Stomach (tissue), 9 donors: ENCODE results near the gene CARD16. TPM values are rescaled to one million over a fixed set of nuclear protein-coding genes. Genes with fewer than 3 reads are reported as not detected.
A peak's percentile ranks its signal among the peaks of the same experiment; 100 is the strongest.
"Not testable (repeated sequence)": the region's sequence is repeated elsewhere in the genome, so short reads cannot be mapped to it uniquely, and the experiment has no call there.

Experiments used
- DNase-seq, 2 donors: peaks; one replicate each; pipeline versions ENCODE4 v3.0.0 to v3.0.0-alpha.2; 2013 to 2019
- H3K27ac ChIP-seq, 5 donors: fragments of 200-600 bp in 4 of 5; sonication (generic) in 4 of 5; one replicate each; pipeline ENCODE4 v1.5.1; 2013 to 2019; ENCODE audit warnings: mild to moderate bottlenecking in 1 of 5, moderate library complexity in 1 of 5
- H3K27me3 ChIP-seq, 3 donors: fragments of 200-600 bp; sonication (generic); one replicate each; pipeline ENCODE4 v1.5.1; 2017 to 2019; ENCODE audit warnings: mixed run types in 1 of 3
- H3K36me3 ChIP-seq, 4 donors: fragments of 200-600 bp; sonication (generic); 1 replicate in 3 of 4; 2 replicates in 1 of 4; pipeline ENCODE4 v1.5.1; 2016 to 2019
- H3K4me1 ChIP-seq, 4 donors: fragments of 200-600 bp; sonication (generic); one replicate each; pipeline ENCODE4 v1.5.1; 2016 to 2019
- H3K4me3 ChIP-seq, 4 donors: fragments of 200-600 bp; sonication (generic) in 3 of 4; one replicate each; pipeline ENCODE4 v1.5.1; 2016 to 2019; ENCODE audit warnings: mild to moderate bottlenecking in 1 of 4
- H3K9me3 ChIP-seq, 4 donors: fragments of 200-600 bp; sonication (generic); one replicate each; pipeline ENCODE4 v1.5.1; 2016 to 2019
- CTCF ChIP-seq, 7 experiments: fragments of 450-650 bp in 4 of 7; fragments of 200-600 bp in 3 of 7; sonication (generic) in 3 of 7; IDR thresholded peaks; one replicate each; pipeline ENCODE4 v1.5.1; 2016 to 2019; ENCODE audit warnings: antibody characterized with exemption in 7 of 7, control low read depth in 2 of 7, mild to moderate bottlenecking in 1 of 7
- EP300 ChIP-seq: sonication (generic); formaldehyde crosslinking; IDR thresholded peaks from one replicate; pipeline ENCODE4 v1.6.1; 2017; ENCODE audit warnings: antibody characterized with exemption
- POLR2A ChIP-seq, 4 donors: fragments of 450-650 bp; IDR thresholded peaks; one replicate each; pipeline ENCODE4 v1.6.1; 2016; ENCODE audit warnings: antibody characterized with exemption in 4 of 4, control low read depth in 2 of 4, mild to moderate bottlenecking in 1 of 4, moderate library complexity in 1 of 4
- POLR2AphosphoS5 ChIP-seq, 3 donors: sonication (generic); formaldehyde crosslinking; IDR thresholded peaks; one replicate each; pipeline ENCODE4 v1.6.1; 2016; ENCODE audit warnings: antibody characterized with exemption in 3 of 3
- WGBS, 5 donors: extraction: QIAGEN DNeasy Blood & Tissue Kit in 3 of 5; methylation state at CpG; one replicate each; pipeline versions ENCODE4 v1.1.5 to v1.1.7; 2013 to 2018; 5-methylcytosine and 5-hydroxymethylcytosine counted together
- intact Hi-C: fragments of 100-400 bp; cut with DNase I; formaldehyde crosslinking; loops from one replicate; pipeline ENCODE4 v1.15.1; 2023; ENCODE audit warnings: low total_unique reads
- polyA plus RNA-seq, 3 donors: library from polyadenylated mRNA; stranded (reverse); fragments of 200-250 nt; gene quantifications; one replicate each; pipeline ENCODE4 v1.2.3, GENCODE V29; 2013
- total RNA-seq, 5 donors: library from RNA; depleted of rRNA; stranded (reverse); fragments of >200 nt; gene quantifications; one replicate each; pipeline versions ENCODE4 v1.1.0 to v1.2.3, GENCODE V29; 2014 to 2016
- donor health status: healthy with polysubstance abuse.
- donor health status: Bipolar disorder and iron deficiency.
- donor health status: healthy.

CARD16 gene
- total and polyA plus RNA-seq, 8 donors, result 6.6 to 68.3 (median 52.0) TPM; not detected in 3

- Histone ChIP-seq H3K9me3 (no peaks in the 10 kb centered on the region), H3K36me3 (no peaks in the 10 kb centered on the region), H3K4me1 (no peaks in the 10 kb centered on the region), H3K4me3 (no peak overlapping the region), H3K27ac (no peak overlapping the region), H3K27me3 (no peaks in the 10 kb centered on the region)
- intact Hi-C loops, result no loop called here
- TF ChIP-seq CTCF (IDR thresholded peaks at IDR 0.05), result no peak
- TF ChIP-seq POLR2A (IDR thresholded peaks at IDR 0.05), result no peak
- no peak for TF ChIP-seq EP300
- WGBS, 5 donors, result 55 to 75% (median 70%) methylated on average over 4 of the region's 4 CpGs
- no peak for DNase-seq
Observed at GRCh38 chr11:105071089-105071732, 26.1 kb upstream of the CARD16 start.

GRCh38 chr11:105070306-105070705 is 25.2 kb upstream of the CARD16 start:
- TF ChIP-seq POLR2AphosphoS5 (IDR thresholded peaks at IDR 0.05) (no peak), CTCF (IDR thresholded peaks at IDR 0.05) (no peak), POLR2A (IDR thresholded peaks at IDR 0.05) (no peak), EP300 (no peak)
- H3K36me3 ChIP-seq, result no peaks in the 10 kb centered on the region
- no peaks in the 10 kb centered on the region for H3K9me3 ChIP-seq
- H3K27ac ChIP-seq, result no peak overlapping the region
- no peaks in the 10 kb centered on the region for H3K4me1 ChIP-seq
- no peaks in the 10 kb centered on the region for H3K27me3 ChIP-seq
- DNase-seq, result no peak
- intact Hi-C loops, result no loop called here
- WGBS, 5 donors, result 85 to 95% (median 90%) methylated on average over 4 of the region's 4 CpGs
- no peak overlapping the region for H3K4me3 ChIP-seq

GRCh38 chr11:105069749-105070148 is 24.6 kb upstream of the CARD16 start:
- 0 to 99% (median 91%) methylated on average over 1 to 2 of the region's 2 CpGs for WGBS, 5 donors
- H3K27ac ChIP-seq, H3K4me1 ChIP-seq, intact Hi-C loops, H3K27me3 ChIP-seq, DNase-seq, H3K4me3 ChIP-seq, H3K36me3 ChIP-seq, H3K9me3 ChIP-seq: not testable (repeated sequence)

- H3K36me3 ChIP-seq, H3K4me3 ChIP-seq, H3K4me1 ChIP-seq, H3K27ac ChIP-seq, H3K27me3 ChIP-seq, H3K9me3 ChIP-seq, intact Hi-C loops: not testable (repeated sequence)
- peak in 1 of 2 donors; percentile 30 for DNase-seq
- 61 to 71% (median 64%) methylated on average over 9 of the region's 9 CpGs for WGBS, 5 donors
Observed at GRCh38 chr11:105063245-105063941, 18.3 kb upstream of the CARD16 start.

GRCh38 chr11:105057432-105057831 is 12.3 kb upstream of the CARD16 start:
- DNase-seq, result no peak
- intact Hi-C loops, result no loop called here
- no peaks in the 10 kb centered on the region for H3K27me3 ChIP-seq
- no peak overlapping the region for H3K4me3 ChIP-seq
- H3K27ac ChIP-seq, result no peak overlapping the region
- no peaks in the 10 kb centered on the region for H3K4me1 ChIP-seq
- WGBS, 5 donors, result 44 to 61% (median 52%) methylated on average over 4 of the region's 4 CpGs
- no peak for TF ChIP-seq POLR2AphosphoS5 (IDR thresholded peaks at IDR 0.05)
- TF ChIP-seq POLR2A (IDR thresholded peaks at IDR 0.05), result no peak
- TF ChIP-seq CTCF (IDR thresholded peaks at IDR 0.05), result no peak
- no peak for TF ChIP-seq EP300
- H3K9me3 ChIP-seq, result no peaks in the 10 kb centered on the region
- no peaks in the 10 kb centered on the region for H3K36me3 ChIP-seq
